Measurements from ENCODE around the gene LENG8.
"Not testable (repeated sequence)": the region's sequence is repeated elsewhere in the genome, so short reads cannot be mapped to it uniquely, and the experiment has no call there.

- TF ChIP-seq CTCF (conservative IDR thresholded peaks at IDR 0.05; ENCODE audit: low read depth, low read length); EZH2 (IDR thresholded peaks at IDR 0.05; ENCODE audit: low read length, unreplicated experiment); EZH2phosphoT487 (IDR thresholded peaks at IDR 0.05; ENCODE audit: borderline replicate concordance, low read length): not testable (repeated sequence)
These were observed 44.1 kb downstream of the LENG8 start for GRCh38 chr19:54493056-54493455.

All from PC-3 (cell line).